K562 (cell line): ENCODE data around the gene CD14. TPM values are rescaled to one million over a fixed set of nuclear protein-coding genes. Genes with fewer than 3 reads are reported as not detected.

Experiments
- ATAC-seq: fragments of 200-7000 bp; cut with Tn5 transposase; 3 replicates; pipeline ENCODE4 v1.9.1; 2020; ENCODE audit warnings: moderate library complexity
- BruUV-seq: library from RNA; stranded (reverse); fragments of 400-500 nt; replicated peaks from 2 replicates; lab custom pipeline; 2021; lab: Mats Ljungman, UMichigan
- CTCF ChIA-PET: fragments of 300-600 bp; formaldehyde crosslinking; extraction: SDS; loops from one replicate; lab custom pipeline; 2021; ENCODE audit warnings: low intra/inter-chr PET ratio; lab: Yijun Ruan, JAX
- POLR2A ChIA-PET: fragments of 300-600, 350-650 bp; sonication (Branson Sonifier 250); formaldehyde crosslinking; extraction: SDS; loops from one replicate; lab custom pipeline; 2021; ENCODE audit warnings: antibody characterized with exemption, inconsistent platforms; lab: Yijun Ruan, JAX
- DNase-seq, 4 experiments: peaks; one replicate each; pipeline versions ENCODE4 v3.0.0 to v3.0.0-alpha.2; 2011 to 2018; ENCODE audit warnings: low spot score in 3 of 4, mixed read lengths in 3 of 4; ENCODE audit errors: extremely low read depth in 1 of 4
- FAIRE-seq: peaks from 2 replicates; lab custom pipeline; 2011; peaks lifted over from hg19 to GRCh38; lab: Jason Lieb, UNC
- H2AFZ ChIP-seq: 2 replicates; pipeline ENCODE4 v1.6.0; 2011; ENCODE audit warnings: low read depth, low read length, control low read depth, inconsistent platforms
- H3K27ac ChIP-seq: fragments of 200-600 bp; 3 replicates; pipeline ENCODE4 v1.8.0; 2011; ENCODE audit warnings: low read depth, mild to moderate bottlenecking, control low read depth, inconsistent platforms, low read length, moderate library complexity, mixed read lengths; ENCODE audit errors: extremely low read depth
- H3K27me3 ChIP-seq, 2 experiments: fragments of 300-600 bp in 1 of 2; 2 replicates in 1 of 2; 3 replicates in 1 of 2; pipeline versions ENCODE4 v1.6.0 to v1.8.0; 2011; ENCODE audit warnings: inconsistent platforms in 2 of 2, low read length in 2 of 2, mild to moderate bottlenecking in 1 of 2, mixed read lengths in 1 of 2, moderate library complexity in 1 of 2; ENCODE audit not compliant: control insufficient read depth in 2 of 2, insufficient read depth in 2 of 2
- H3K36me3 ChIP-seq: fragments of 300-600 bp; 3 replicates; pipeline ENCODE4 v1.8.0; 2011; ENCODE audit warnings: mild to moderate bottlenecking, low read length, inconsistent platforms; ENCODE audit not compliant: control insufficient read depth, insufficient read depth
- H3K4me1 ChIP-seq, 2 experiments: fragments of 200-600 bp in 1 of 2; replicated peaks in 1 of 2; 2 replicates in 1 of 2; 3 replicates in 1 of 2; pipeline versions ENCODE4 v1.5.1 to v1.8.0; 2011; ENCODE audit warnings: inconsistent platforms in 2 of 2, low read length in 2 of 2, mild to moderate bottlenecking in 1 of 2, mixed read lengths in 1 of 2, moderate library complexity in 1 of 2; ENCODE audit not compliant: control insufficient read depth in 2 of 2, insufficient read depth in 2 of 2
- H3K4me2 ChIP-seq: 2 replicates; pipeline ENCODE4 v1.6.1; 2011; ENCODE audit warnings: low read length, control low read depth, inconsistent platforms, mixed read lengths; ENCODE audit not compliant: insufficient read depth
- H3K4me3 ChIP-seq: fragments of 200-600 bp; sonication (generic), shearing (Covaris generic); 2 replicates; pipeline ENCODE4 v1.5.1; 2016; ENCODE audit warnings: control low read depth, inconsistent platforms
- H3K79me2 ChIP-seq: fragments of 200-600 bp; 3 replicates; pipeline ENCODE4 v1.8.0; 2011; ENCODE audit warnings: low read length, inconsistent platforms; ENCODE audit not compliant: control insufficient read depth, insufficient read depth
- H3K9ac ChIP-seq, 2 experiments: 2 replicates each; pipeline versions ENCODE4 v1.6.0 to v1.6.1; 2011; ENCODE audit warnings: low read depth in 2 of 2, low read length in 2 of 2, control low read depth in 1 of 2, inconsistent platforms in 1 of 2, mild to moderate bottlenecking in 1 of 2, mixed read lengths in 1 of 2; ENCODE audit not compliant: insufficient read depth in 1 of 2
- H3K9me1 ChIP-seq: one replicate; pipeline ENCODE4 v1.6.0; 2011; ENCODE audit warnings: inconsistent platforms, mild to moderate bottlenecking, low read length, moderate library complexity; ENCODE audit not compliant: control insufficient read depth, insufficient read depth
- H3K9me3 ChIP-seq: replicated peaks from 2 replicates; pipeline ENCODE4 v1.5.1; 2011; ENCODE audit warnings: low read depth, low read length, inconsistent platforms; ENCODE audit not compliant: control insufficient read depth, insufficient read depth
- H4K20me1 ChIP-seq: replicated peaks from 2 replicates; pipeline ENCODE4 v1.6.1; 2011; ENCODE audit warnings: low read length, inconsistent platforms, mixed read lengths; ENCODE audit not compliant: control insufficient read depth, insufficient read depth
- CSDE1 ChIP-seq, 2 experiments: fragments of 450-650 bp; IDR thresholded peaks; 2 replicates each; pipeline ENCODE4 v1.6.1; 2016; ENCODE audit warnings: mild to moderate bottlenecking in 1 of 2
- EP300 ChIP-seq: IDR thresholded peaks from 2 replicates; pipeline ENCODE4 v1.6.1; 2012; ENCODE audit warnings: low read length, improper control_type of control experiment
- HNRNPUL1 ChIP-seq: fragments of 200-400 bp; formaldehyde crosslinking; IDR thresholded peaks from 2 replicates; pipeline ENCODE4 v1.6.1; 2017; ENCODE audit warnings: low read length
- STAT5B ChIP-seq: fragments of 250-450 bp; sonication (Bioruptor Pico); IDR thresholded peaks from 2 replicates; pipeline ENCODE4 v1.8.0; 2021; ENCODE audit warnings: mild to moderate bottlenecking, inconsistent platforms
- ZNF140 ChIP-seq: fragments of 250-450 bp; sonication (Bioruptor Pico); IDR thresholded peaks from 2 replicates; pipeline ENCODE4 v1.8.0; 2021; ENCODE audit warnings: moderate library complexity, mild to moderate bottlenecking, inconsistent platforms
- ZNF274 ChIP-seq: IDR thresholded peaks from 2 replicates; pipeline ENCODE4 v1.6.1; 2011; ENCODE audit warnings: low read depth, mild to moderate bottlenecking, low read length, moderate library complexity, borderline replicate concordance
- WGBS: fragments of 100-300 bp; shearing (Covaris generic); methylation state at CpG from one replicate; pipeline ENCODE4 v1.1.6; 2016; ENCODE audit warnings: low coverage, mixed read lengths; ENCODE audit not compliant: insufficient coverage; ENCODE audit errors: missing lambda C conversion rate; 5-methylcytosine and 5-hydroxymethylcytosine counted together
- in situ Hi-C: fragments of 300-500 bp; cut with MboI; formaldehyde crosslinking; loops from 4 replicates; pipeline ENCODE4 v1.15.0; 2018; ENCODE audit warnings: inconsistent platforms, mixed read lengths
- intact Hi-C: fragments of 100-400 bp; cut with micrococcal nuclease; formaldehyde crosslinking; loops from 2 replicates; pipeline ENCODE4 v1.14.2; 2022
- microRNA-seq: library from miRNA; unstranded; fragments of <30 nt; microRNA quantifications from one replicate; pipeline ENCODE4, GENCODE V29; 2018; ENCODE audit warnings: borderline microRNAs expressed
- polyA plus RNA-seq, 8 experiments: library from polyadenylated mRNA; depleted of rRNA in 4 of 8; stranded (reverse) in 5 of 8; unstranded in 3 of 8; fragments of >200 nt; fragmentation: Nextera tagmentation in 2 of 8; fragmentation: Illumina TruSeq in 1 of 8; extraction: Ambion mirVana in 2 of 8; extraction: Trizol in 1 of 8; gene quantifications; 2 replicates each; pipeline versions ENCODE4 v1.2.1 to v1.2.3, GENCODE V29; 2011 to 2014; ENCODE audit warnings: inconsistent platforms in 1 of 8, missing spikeins in 1 of 8
- total RNA-seq, 7 experiments: library from RNA; depleted of rRNA in 6 of 7; stranded (reverse); fragments of >200 nt in 6 of 7; fragmentation: Illumina TruSeq in 2 of 7; extraction: Trizol in 2 of 7; gene quantifications; 2 replicates each; pipeline versions ENCODE4 v1.2.1 to v1.2.3, GENCODE V29; 2011 to 2021; ENCODE audit warnings: low replicate concordance in 1 of 7

CD14 gene
- total and polyA plus RNA-seq, 9 of the 15 experiments (the other 6 are each of a cell fraction or from before 2014, with no cell fraction given): 0.07 to 0.47 (median 0.14) TPM; not detected in 2

DNA sequence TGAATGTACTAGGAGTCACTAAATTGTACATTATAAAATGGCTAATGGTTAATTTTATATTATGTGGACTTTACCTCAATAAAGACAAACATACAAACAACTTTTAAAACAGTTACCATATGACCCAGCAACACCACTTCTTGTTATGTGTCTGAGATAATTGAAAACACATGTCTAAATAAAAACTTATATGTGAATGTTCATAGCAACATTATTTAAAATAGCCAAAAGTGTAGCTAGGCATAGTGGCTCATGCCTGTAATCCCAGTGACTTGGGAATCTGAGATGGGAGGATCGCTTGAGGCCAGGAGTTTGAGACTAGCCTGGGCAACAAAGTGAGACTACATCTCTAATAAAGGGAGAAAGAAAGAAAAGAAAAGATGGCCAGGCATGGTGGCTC lies 45.5 kb downstream of the CD14 start:
- Histone ChIP-seq H3K9ac (no peak overlapping the region), H3K4me2 (no peak overlapping the region), H3K27ac (no peak overlapping the region), H3K4me1 (peaks cover 3 to 4% of the 10 kb centered on the region in 2 experiments; a peak in 1 of 5 replicates), H2AFZ (no peak overlapping the region), H3K27me3 (no peaks in the 10 kb centered on the region), H4K20me1 (no peaks in the 10 kb centered on the region), H3K36me3 (no peaks in the 10 kb centered on the region), H3K9me3 (no peaks in the 10 kb centered on the region), H3K79me2 (no peaks in the 10 kb centered on the region), H3K9me1 (no peaks in the 10 kb centered on the region), H3K4me3 (no peak overlapping the region)
- ChIA-PET POLR2A (no interaction called here), CTCF (no interaction called here)
- TF ChIP-seq EP300 (no peak), CSDE1 (IDR thresholded peaks at IDR 0.05) (no peak), ZNF274 (no peak), STAT5B (no peak), HNRNPUL1 (no peak), ZNF140 (CRISPR knock-in tag) (no peak)
- intact Hi-C loops (no loop called here), in situ Hi-C loops (no loop called here)
- WGBS: 25% methylated on average over 1 of the region's 1 CpG
- DNase-seq (no peak), FAIRE-seq (no peak), ATAC-seq (no peak)
- no TSS peak for BruUV-seq

Small RNA genes lying within 50 kb of the gene (microRNA-seq; reads per million reads assigned to microRNA genes)
- gene MIR3655: 0.36 reads per million

Other genes starting within 250 kb of the CD14 start
Only the 7 nearest of the 26 such genes appear.
- 21.4 and 32.9 TPM in 2 replicates for gene TMCO6, start 6.3 kb upstream of the CD14 start, total RNA-seq (2014; rRNA removed)
- gene TMCO6, start 6.3 kb upstream of the CD14 start, total RNA-seq (2014; rRNA removed; fragmentation: Illumina TruSeq; extraction: Trizol): 8.3 and 10.3 TPM in 2 replicates
- gene TMCO6, start 6.3 kb upstream of the CD14 start, total RNA-seq (2015; rRNA removed; fragmentation: Illumina TruSeq; extraction: Trizol): 10.6 and 11.5 TPM in 2 replicates
- gene TMCO6, start 6.3 kb upstream of the CD14 start, total RNA-seq (2021): 23.5 and 24.4 TPM in 2 replicates
- 26.9 and 28.5 TPM in 2 replicates for gene TMCO6, start 6.3 kb upstream of the CD14 start, polyA plus RNA-seq (2011; rRNA removed)
- 16.7 and 18.0 TPM in 2 replicates for gene TMCO6, start 6.3 kb upstream of the CD14 start, polyA plus RNA-seq (2014; fragmentation: Illumina TruSeq; extraction: Trizol)
- 1 to 10 TPM; 3.4 to 5.1 TPM for gene TMCO6, start 6.3 kb upstream of the CD14 start, polyA plus RNA-seq (2014; fragmentation: Nextera tagmentation; extraction: Ambion mirVana)
- 32.5 and 46.4 TPM in 2 replicates for gene TMCO6, start 6.3 kb upstream of the CD14 start, polyA plus RNA-seq (2014; rRNA removed)
- gene NDUFA2, start 14.5 kb upstream of the CD14 start, total RNA-seq (2014; rRNA removed): 136 and 209 TPM in 2 replicates
- gene NDUFA2, start 14.5 kb upstream of the CD14 start, total RNA-seq (2014; rRNA removed; fragmentation: Illumina TruSeq; extraction: Trizol): 63.3 and 69.1 TPM in 2 replicates
- gene NDUFA2, start 14.5 kb upstream of the CD14 start, total RNA-seq (2015; rRNA removed; fragmentation: Illumina TruSeq; extraction: Trizol): 103 and 105 TPM in 2 replicates
- 120 and 125 TPM in 2 replicates for gene NDUFA2, start 14.5 kb upstream of the CD14 start, total RNA-seq (2021)
- 184 and 187 TPM in 2 replicates for gene NDUFA2, start 14.5 kb upstream of the CD14 start, polyA plus RNA-seq (2011; rRNA removed)
- gene NDUFA2, start 14.5 kb upstream of the CD14 start, polyA plus RNA-seq (2014; fragmentation: Illumina TruSeq; extraction: Trizol): 77.4 and 113 TPM in 2 replicates
- gene NDUFA2, start 14.5 kb upstream of the CD14 start, polyA plus RNA-seq (2014; fragmentation: Nextera tagmentation; extraction: Ambion mirVana): 100 to 1,000 TPM; 480 to 497 TPM
- 209 and 284 TPM in 2 replicates for gene NDUFA2, start 14.5 kb upstream of the CD14 start, polyA plus RNA-seq (2014; rRNA removed)
- 150 and 170 TPM in 2 replicates for gene IK, start 14.7 kb upstream of the CD14 start, total RNA-seq (2014; rRNA removed)
- 138 and 149 TPM in 2 replicates for gene IK, start 14.7 kb upstream of the CD14 start, total RNA-seq (2014; rRNA removed; fragmentation: Illumina TruSeq; extraction: Trizol)
- gene IK, start 14.7 kb upstream of the CD14 start, total RNA-seq (2015; rRNA removed; fragmentation: Illumina TruSeq; extraction: Trizol): 158 and 164 TPM in 2 replicates
- 81.9 and 93.0 TPM in 2 replicates for gene IK, start 14.7 kb upstream of the CD14 start, total RNA-seq (2021)
- gene IK, start 14.7 kb upstream of the CD14 start, polyA plus RNA-seq (2011; rRNA removed): 107 and 140 TPM in 2 replicates
- gene IK, start 14.7 kb upstream of the CD14 start, polyA plus RNA-seq (2014; fragmentation: Illumina TruSeq; extraction: Trizol): 187 and 203 TPM in 2 replicates
- 100 to 1,000 TPM in 1 of 2 experiments, 10 to 100 TPM in 1; 89.2 to 182 TPM for gene IK, start 14.7 kb upstream of the CD14 start, polyA plus RNA-seq (2014; fragmentation: Nextera tagmentation; extraction: Ambion mirVana)
- gene IK, start 14.7 kb upstream of the CD14 start, polyA plus RNA-seq (2014; rRNA removed): 137 and 176 TPM in 2 replicates
- gene WDR55, start 31.7 kb upstream of the CD14 start, total RNA-seq (2014; rRNA removed): 24.9 and 27.3 TPM in 2 replicates
- gene WDR55, start 31.7 kb upstream of the CD14 start, total RNA-seq (2014; rRNA removed; fragmentation: Illumina TruSeq; extraction: Trizol): 20.5 and 21.8 TPM in 2 replicates
- gene WDR55, start 31.7 kb upstream of the CD14 start, total RNA-seq (2015; rRNA removed; fragmentation: Illumina TruSeq; extraction: Trizol): 29.3 and 30.0 TPM in 2 replicates
- gene WDR55, start 31.7 kb upstream of the CD14 start, total RNA-seq (2021): 35.3 and 36.1 TPM in 2 replicates
- 37.4 and 44.8 TPM in 2 replicates for gene WDR55, start 31.7 kb upstream of the CD14 start, polyA plus RNA-seq (2011; rRNA removed)
- 35.1 and 39.0 TPM in 2 replicates for gene WDR55, start 31.7 kb upstream of the CD14 start, polyA plus RNA-seq (2014; fragmentation: Illumina TruSeq; extraction: Trizol)
- gene WDR55, start 31.7 kb upstream of the CD14 start, polyA plus RNA-seq (2014; fragmentation: Nextera tagmentation; extraction: Ambion mirVana): 1 to 10 TPM; 5.2 to 6.6 TPM
- gene WDR55, start 31.7 kb upstream of the CD14 start, polyA plus RNA-seq (2014; rRNA removed): 44.1 and 45.0 TPM in 2 replicates
- gene DND1, start 40.4 kb upstream of the CD14 start, total RNA-seq (2014; rRNA removed): 1.1 and 2.0 TPM in 2 replicates
- 0.22 TPM in 1 of 2 replicates, not detected in the other for gene DND1, start 40.4 kb upstream of the CD14 start, total RNA-seq (2014; rRNA removed; fragmentation: Illumina TruSeq; extraction: Trizol)
- gene DND1, start 40.4 kb upstream of the CD14 start, total RNA-seq (2015; rRNA removed; fragmentation: Illumina TruSeq; extraction: Trizol): 0.41 and 0.43 TPM in 2 replicates
- 0.81 and 1.3 TPM in 2 replicates for gene DND1, start 40.4 kb upstream of the CD14 start, total RNA-seq (2021)
- 0.50 and 0.69 TPM in 2 replicates for gene DND1, start 40.4 kb upstream of the CD14 start, polyA plus RNA-seq (2011; rRNA removed)
- gene DND1, start 40.4 kb upstream of the CD14 start, polyA plus RNA-seq (2014; fragmentation: Illumina TruSeq; extraction: Trizol): 0.37 and 0.61 TPM in 2 replicates
- gene DND1, start 40.4 kb upstream of the CD14 start, polyA plus RNA-seq (2014; fragmentation: Nextera tagmentation; extraction: Ambion mirVana): not detected
- gene DND1, start 40.4 kb upstream of the CD14 start, polyA plus RNA-seq (2014; rRNA removed): 1.3 and 1.5 TPM in 2 replicates
- gene HARS1, start 58.2 kb upstream of the CD14 start, total RNA-seq (2014; rRNA removed): 87.6 and 88.5 TPM in 2 replicates
- 68.3 and 70.2 TPM in 2 replicates for gene HARS1, start 58.2 kb upstream of the CD14 start, total RNA-seq (2014; rRNA removed; fragmentation: Illumina TruSeq; extraction: Trizol)
- 62.6 and 68.7 TPM in 2 replicates for gene HARS1, start 58.2 kb upstream of the CD14 start, total RNA-seq (2015; rRNA removed; fragmentation: Illumina TruSeq; extraction: Trizol)
- gene HARS1, start 58.2 kb upstream of the CD14 start, total RNA-seq (2021): 69.1 and 75.2 TPM in 2 replicates
- gene HARS1, start 58.2 kb upstream of the CD14 start, polyA plus RNA-seq (2011; rRNA removed): 52.5 and 75.2 TPM in 2 replicates
- gene HARS1, start 58.2 kb upstream of the CD14 start, polyA plus RNA-seq (2014; fragmentation: Illumina TruSeq; extraction: Trizol): 84.8 and 85.0 TPM in 2 replicates
- 10 to 100 TPM; 13.5 to 19.1 TPM for gene HARS1, start 58.2 kb upstream of the CD14 start, polyA plus RNA-seq (2014; fragmentation: Nextera tagmentation; extraction: Ambion mirVana)
- gene HARS1, start 58.2 kb upstream of the CD14 start, polyA plus RNA-seq (2014; rRNA removed): 81.7 and 92.4 TPM in 2 replicates
- 25.1 and 27.0 TPM in 2 replicates for gene HARS2, start 58.3 kb upstream of the CD14 start, total RNA-seq (2014; rRNA removed)
- 28.4 and 32.6 TPM in 2 replicates for gene HARS2, start 58.3 kb upstream of the CD14 start, total RNA-seq (2014; rRNA removed; fragmentation: Illumina TruSeq; extraction: Trizol)
- gene HARS2, start 58.3 kb upstream of the CD14 start, total RNA-seq (2015; rRNA removed; fragmentation: Illumina TruSeq; extraction: Trizol): 32.2 and 33.4 TPM in 2 replicates
- 25.9 and 27.8 TPM in 2 replicates for gene HARS2, start 58.3 kb upstream of the CD14 start, total RNA-seq (2021)
- gene HARS2, start 58.3 kb upstream of the CD14 start, polyA plus RNA-seq (2011; rRNA removed): 36.5 and 41.6 TPM in 2 replicates
- 23.2 and 26.0 TPM in 2 replicates for gene HARS2, start 58.3 kb upstream of the CD14 start, polyA plus RNA-seq (2014; fragmentation: Illumina TruSeq; extraction: Trizol)
- gene HARS2, start 58.3 kb upstream of the CD14 start, polyA plus RNA-seq (2014; fragmentation: Nextera tagmentation; extraction: Ambion mirVana): 10 to 100 TPM in 1 of 2 experiments, 1 to 10 TPM in 1; 8.5 to 18.0 TPM
- gene HARS2, start 58.3 kb upstream of the CD14 start, polyA plus RNA-seq (2014; rRNA removed): 27.1 and 33.0 TPM in 2 replicates